ENCODE data around the gene ALKAL2.

The ALKAL2 gene

GRCh38 chr2:268323-268722, 19.6 kb downstream of the ALKAL2 start:
- no peaks in the 10 kb centered on the region for H3K27me3 ChIP-seq (ENCODE audit: low read length)
- peaks cover 10% of the 10 kb centered on the region; the same call in 1 of the 2 replicates for H3K36me3 ChIP-seq (ENCODE audit: low read length)
- H2AFZ ChIP-seq (ENCODE audit: low read depth, low read length, severe bottlenecking) = no peak overlapping the region
- H3K27ac ChIP-seq (ENCODE audit: low read depth, low read length) = no peak overlapping the region
- H4K20me1 ChIP-seq (ENCODE audit: low read depth, low read length) = peaks cover 43% of the 10 kb centered on the region; the same call in 1 of the 2 replicates
- H3K9ac ChIP-seq (ENCODE audit: low read length) = 0 out of 2 replicates have a peak overlapping the region, but pooled peaks have one; percentile 10
- H3K4me3 ChIP-seq (ENCODE audit: insufficient read depth, low read length, poor library complexity, severe bottlenecking) = no peak overlapping the region
- no peaks in the 10 kb centered on the region for H3K9me3 ChIP-seq (ENCODE audit: insufficient read depth, low read length)
- peak overlapping the region; percentile 99 for H3K4me2 ChIP-seq (ENCODE audit: low read depth, low read length, poor library complexity, severe bottlenecking)
- H3K9me2 ChIP-seq (replicated peaks; ENCODE audit: insufficient read depth, low read length) = no peaks in the 10 kb centered on the region
- H3F3A ChIP-seq (ENCODE audit: insufficient read depth) = no peaks in the 10 kb centered on the region
- no peak for TF ChIP-seq EZH2phosphoT487 (conservative IDR thresholded peaks at IDR 0.05; ENCODE audit: low read length)
- TF ChIP-seq CTCF (IDR thresholded peaks at IDR 0.05; ENCODE audit: insufficient read depth, low read length, poor library complexity, severe bottlenecking) = no peak
- peaks cover 84% of the 10 kb centered on the region for H3K79me2 ChIP-seq (ENCODE audit: insufficient read depth, low read length)

- peaks cover 49% of the 10 kb centered on the region for H3K79me2 ChIP-seq (ENCODE audit: insufficient read depth, low read length)
These were observed 23.1 kb downstream of the ALKAL2 start, which contains the start of gene ACP1 for GRCh38 chr2:264493-265468. ACP1 (plus strand) TSS chr2:264947; CDS start chr2:264965, 18 bp downstream.

GRCh38 chr2:263774-264492, 24.0 kb downstream of the ALKAL2 start, which contains the start of gene SH3YL1:
SH3YL1 (minus strand) TSS chr2:264032; CDS start chr2:263984, 48 bp downstream.
- H3K4me3 ChIP-seq (ENCODE audit: insufficient read depth, low read length, poor library complexity, severe bottlenecking) = peak within 1 kb of the TSS; percentile 100
- peaks cover 17% of the 10 kb centered on the region for H3F3A ChIP-seq (ENCODE audit: insufficient read depth)
- H3K27me3 ChIP-seq (ENCODE audit: low read length) = no peaks in the 10 kb centered on the region
- H3K36me3 ChIP-seq (ENCODE audit: low read length) = peaks cover 2% of the 10 kb centered on the region; the same call in 1 of the 2 replicates
- peaks cover 21% of the 10 kb centered on the region; the same call in 1 of the 2 replicates for H4K20me1 ChIP-seq (ENCODE audit: low read depth, low read length)
- H3K79me2 ChIP-seq (ENCODE audit: insufficient read depth, low read length) = peaks cover 40% of the 10 kb centered on the region
- TF ChIP-seq EZH2phosphoT487 (conservative IDR thresholded peaks at IDR 0.05; ENCODE audit: low read length) = no peak
- no peak for TF ChIP-seq CTCF (IDR thresholded peaks at IDR 0.05; ENCODE audit: insufficient read depth, low read length, poor library complexity, severe bottlenecking)
- peak within 1 kb of the TSS; percentile 96 for H3K9ac ChIP-seq (ENCODE audit: low read length)
- peak within 1 kb of the TSS; percentile 76 for H2AFZ ChIP-seq (ENCODE audit: low read depth, low read length, severe bottlenecking)
- peak within 1 kb of the TSS; percentile 99 for H3K4me2 ChIP-seq (ENCODE audit: low read depth, low read length, poor library complexity, severe bottlenecking)
- H3K27ac ChIP-seq (ENCODE audit: low read depth, low read length) = peak within 1 kb of the TSS; percentile 59
- H3K9me2 ChIP-seq (replicated peaks; ENCODE audit: insufficient read depth, low read length) = no peaks in the 10 kb centered on the region
- no peaks in the 10 kb centered on the region for H3K9me3 ChIP-seq (ENCODE audit: insufficient read depth, low read length)

More at GRCh38 chr2:264493-265468, 23.1 kb downstream of the ALKAL2 start, which contains the start of gene ACP1:
- no peaks in the 10 kb centered on the region for H3K9me3 ChIP-seq (ENCODE audit: insufficient read depth, low read length)
- peaks cover 1% of the 10 kb centered on the region; the same call in 1 of the 2 replicates for H3K36me3 ChIP-seq (ENCODE audit: low read length)
- H3F3A ChIP-seq (ENCODE audit: insufficient read depth) = peaks cover 17% of the 10 kb centered on the region
- H3K4me2 ChIP-seq (ENCODE audit: low read depth, low read length, poor library complexity, severe bottlenecking) = peak within 1 kb of the TSS; percentile 99
- H3K9me2 ChIP-seq (replicated peaks; ENCODE audit: insufficient read depth, low read length) = no peaks in the 10 kb centered on the region
- H3K9ac ChIP-seq (ENCODE audit: low read length) = peak within 1 kb of the TSS; percentile 96
- peaks cover 30% of the 10 kb centered on the region; the same call in 1 of the 2 replicates for H4K20me1 ChIP-seq (ENCODE audit: low read depth, low read length)
- peak within 1 kb of the TSS; percentile 100 for H3K4me3 ChIP-seq (ENCODE audit: insufficient read depth, low read length, poor library complexity, severe bottlenecking)
- H2AFZ ChIP-seq (ENCODE audit: low read depth, low read length, severe bottlenecking) = peak within 1 kb of the TSS; percentile 76
- no peak for TF ChIP-seq EZH2phosphoT487 (conservative IDR thresholded peaks at IDR 0.05; ENCODE audit: low read length)
- no peak for TF ChIP-seq CTCF (IDR thresholded peaks at IDR 0.05; ENCODE audit: insufficient read depth, low read length, poor library complexity, severe bottlenecking)
- H3K27me3 ChIP-seq (ENCODE audit: low read length) = no peaks in the 10 kb centered on the region
- peak within 1 kb of the TSS; percentile 59 for H3K27ac ChIP-seq (ENCODE audit: low read depth, low read length)

Data from SU-DHL-6 (cell line).